ENCODE results near the gene ZC3H7A.

Gene ZC3H7A

GRCh38 chr16:11738742-11739544 lies 58.1 kb downstream of the ZC3H7A start:
- Histone ChIP-seq H3K9me3 (ENCODE audit: control insufficient read depth, low read length) (no peaks in the 10 kb centered on the region), H3K4me2 (ENCODE audit: low read length) (peak overlapping the region; percentile 4), H3K4me3 (ENCODE audit: low read depth, low read length) (no peak overlapping the region), H3K27ac (no peak overlapping the region), H2AFZ (no peak overlapping the region), H3K4me1 (peaks cover 4% of the 10 kb centered on the region), H3K27me3 (ENCODE audit: control insufficient read depth, insufficient read depth, low read length) (no peaks in the 10 kb centered on the region), H3K9ac (no peak overlapping the region), H3K36me3 (ENCODE audit: control insufficient read depth, insufficient read depth, low read length) (no peaks in the 10 kb centered on the region), H3K79me2 (peaks cover 10% of the 10 kb centered on the region)
- no peak for TF ChIP-seq CTCF (IDR thresholded peaks at IDR 0.05)

GRCh38 chr16:11737713-11738112 lies 59.3 kb downstream of the ZC3H7A start:
- Histone ChIP-seq H3K4me3 (ENCODE audit: low read depth, low read length) (no peak overlapping the region), H3K79me2 (peaks cover 10% of the 10 kb centered on the region), H3K9ac (no peak overlapping the region), H3K4me2 (ENCODE audit: low read length) (no peak overlapping the region), H3K27me3 (ENCODE audit: control insufficient read depth, insufficient read depth, low read length) (no peaks in the 10 kb centered on the region), H3K27ac (no peak overlapping the region), H3K9me3 (ENCODE audit: control insufficient read depth, low read length) (no peaks in the 10 kb centered on the region), H3K36me3 (ENCODE audit: control insufficient read depth, insufficient read depth, low read length) (no peaks in the 10 kb centered on the region), H3K4me1 (peaks cover 4% of the 10 kb centered on the region), H2AFZ (no peak overlapping the region)
- TF ChIP-seq CTCF (IDR thresholded peaks at IDR 0.05), result no peak

- H3K4me2 ChIP-seq (ENCODE audit: low read length), result peak overlapping the region; percentile 52
- H3K9me3 ChIP-seq (ENCODE audit: control insufficient read depth, low read length), result no peaks in the 10 kb centered on the region
- H3K4me1 ChIP-seq, result peaks cover 4% of the 10 kb centered on the region
- H3K79me2 ChIP-seq, result peaks cover 10% of the 10 kb centered on the region
- H3K27ac ChIP-seq, result no peak overlapping the region
- H3K36me3 ChIP-seq (ENCODE audit: control insufficient read depth, insufficient read depth, low read length), result no peaks in the 10 kb centered on the region
- H2AFZ ChIP-seq, result no peak overlapping the region
- TF ChIP-seq CTCF (IDR thresholded peaks at IDR 0.05), result no peak
- H3K4me3 ChIP-seq (ENCODE audit: low read depth, low read length), result no peak overlapping the region
- H3K9ac ChIP-seq, result no peak overlapping the region
- H3K27me3 ChIP-seq (ENCODE audit: control insufficient read depth, insufficient read depth, low read length), result no peaks in the 10 kb centered on the region
These were observed 60.2 kb downstream of the ZC3H7A start for GRCh38 chr16:11736903-11737302.

GRCh38 chr16:11735787-11736186 lies 61.3 kb downstream of the ZC3H7A start:
- H3K79me2 ChIP-seq, result peaks cover 5% of the 10 kb centered on the region

More at GRCh38 chr16:11735787-11736186, 61.3 kb downstream of the ZC3H7A start:
- H2AFZ ChIP-seq, result no peak overlapping the region
- peak overlapping the region; percentile 52 for H3K4me2 ChIP-seq (ENCODE audit: low read length)
- no peak overlapping the region for H3K27ac ChIP-seq
- no peaks in the 10 kb centered on the region for H3K9me3 ChIP-seq (ENCODE audit: control insufficient read depth, low read length)
- no peaks in the 10 kb centered on the region for H3K27me3 ChIP-seq (ENCODE audit: control insufficient read depth, insufficient read depth, low read length)
- H3K9ac ChIP-seq, result no peak overlapping the region
- TF ChIP-seq CTCF (IDR thresholded peaks at IDR 0.05), result no peak
- H3K36me3 ChIP-seq (ENCODE audit: control insufficient read depth, insufficient read depth, low read length), result no peaks in the 10 kb centered on the region
- H3K4me3 ChIP-seq (ENCODE audit: low read depth, low read length), result peak overlapping the region; percentile 26
- peaks cover 4% of the 10 kb centered on the region for H3K4me1 ChIP-seq
